Measurements from ENCODE around the gene AGBL1. TPM values are rescaled to one million over a fixed set of nuclear protein-coding genes. Genes with fewer than 3 reads are reported as not detected.

The AGBL1 gene
- total and polyA plus RNA-seq, 2 donors (not counting 3 experiments of a cell fraction or from before 2014, with no cell fraction given) = not detected

GRCh38 chr15:86488046-86488445 is 408.4 kb downstream of the AGBL1 start:
- intact Hi-C loops (cut with micrococcal nuclease) (no loop called here), dilution Hi-C loops (cut with MboI; ENCODE audit: extremely low pct_ligation_motif_present, low sequenced_read_pairs) (no loop called here)
- no peaks in the 10 kb centered on the region for H3K79me2 ChIP-seq (ENCODE audit: control insufficient read depth, insufficient read depth, low read length)
- FAIRE-seq (no peak), DNase-seq (ENCODE audit: low read depth, low spot score) (no peak)
- H3K36me3 ChIP-seq (ENCODE audit: control insufficient read depth in 2 of 2, extremely low read depth in 1 of 2, insufficient read depth in 2 of 2, low read length in 2 of 2) = no peaks in the 10 kb centered on the region
- H3K9ac ChIP-seq (replicated peaks; ENCODE audit: extremely low read depth, insufficient read depth, low read length) = no peak overlapping the region
- H3K4me1 ChIP-seq (ENCODE audit: control insufficient read depth, extremely low read depth, insufficient read depth, low read length) = no peaks in the 10 kb centered on the region
- H3K27me3 ChIP-seq (ENCODE audit: control insufficient read depth in 2 of 2, insufficient read depth in 2 of 2, low read length in 2 of 2) = no peaks in the 10 kb centered on the region
- H3K9me3 ChIP-seq (replicated peaks; ENCODE audit: control insufficient read depth, insufficient read depth, low read length) = peaks cover 5% of the 10 kb centered on the region
- no peaks in the 10 kb centered on the region for H4K20me1 ChIP-seq (replicated peaks; ENCODE audit: control insufficient read depth, extremely low read depth, insufficient read depth, low read length)
- H2AFZ ChIP-seq (ENCODE audit: low read depth, low read length) = no peak overlapping the region
- no peak overlapping the region for H3K4me3 ChIP-seq (replicated peaks in 1 of 3; ENCODE audit: insufficient read depth in 1 of 3, low read depth in 1 of 3, low read length in 3 of 3)
- H3K4me2 ChIP-seq (ENCODE audit: insufficient read depth, low read length) = no peak overlapping the region
- TF ChIP-seq CTCF (IDR thresholded peaks at IDR 0.05; ENCODE audit: extremely low read depth in 1 of 2, insufficient read depth in 1 of 2, low read depth in 1 of 2, low read length in 2 of 2) (no peak), GATA2 (IDR thresholded peaks at IDR 0.05; ENCODE audit: insufficient read depth, insufficient read length, low read depth, low read length) (no peak), FOS (IDR thresholded peaks at IDR 0.05; ENCODE audit: borderline replicate concordance, insufficient read depth, low read length) (no peak), MAX (IDR thresholded peaks at IDR 0.05; ENCODE audit: insufficient read depth, insufficient read length) (no peak), JUN (IDR thresholded peaks at IDR 0.05; ENCODE audit: borderline replicate concordance, insufficient read depth, insufficient read length, low read depth) (no peak), EZH2 (IDR thresholded peaks at IDR 0.05; ENCODE audit: borderline replicate concordance, low read depth, low read length, severe bottlenecking) (no peak), POLR2A (IDR thresholded peaks at IDR 0.05; ENCODE audit: low read depth, low read length) (no peak), MYC (IDR thresholded peaks at IDR 0.05; ENCODE audit: low read depth, low read length) (no peak), POLR2AphosphoS5 (IDR thresholded peaks at IDR 0.05; ENCODE audit: insufficient read depth, low read depth, low read length) (no peak)
- H3K9me1 ChIP-seq (replicated peaks; ENCODE audit: control insufficient read depth, extremely low read depth, insufficient read depth, low read length) = no peaks in the 10 kb centered on the region
- ChIA-PET CTCF (no interaction called here), POLR2A (no interaction called here)
- no peak overlapping the region for H3K27ac ChIP-seq (ENCODE audit: insufficient read depth, low read depth, low read length)
- no TSS peak for BruUV-seq (replicated peaks)

Measured in endothelial cell of umbilical vein (primary cell).